ENCODE measurements around the gene KLHL11.

DNA sequence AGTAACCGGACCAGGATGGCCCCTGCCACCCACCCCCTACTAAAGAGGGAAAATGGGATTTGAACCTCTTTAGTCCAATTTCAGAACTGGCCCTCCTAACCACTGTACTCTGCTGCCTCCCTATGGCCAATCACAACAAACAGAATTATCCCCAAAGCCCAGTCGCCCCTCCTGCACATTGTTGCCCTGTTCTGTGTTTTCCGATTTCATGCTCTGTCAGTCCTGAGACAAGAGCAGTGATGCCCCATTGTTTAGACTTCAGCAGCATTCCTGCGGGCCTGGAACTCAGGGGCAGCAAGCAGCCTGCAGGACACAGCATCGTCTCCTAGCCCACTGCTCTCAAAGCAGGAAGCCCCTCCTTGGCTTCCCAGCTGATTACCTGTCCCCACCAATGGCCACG is 20.5 kb upstream of the KLHL11 start:
- TF ChIP-seq, protein P1, sequence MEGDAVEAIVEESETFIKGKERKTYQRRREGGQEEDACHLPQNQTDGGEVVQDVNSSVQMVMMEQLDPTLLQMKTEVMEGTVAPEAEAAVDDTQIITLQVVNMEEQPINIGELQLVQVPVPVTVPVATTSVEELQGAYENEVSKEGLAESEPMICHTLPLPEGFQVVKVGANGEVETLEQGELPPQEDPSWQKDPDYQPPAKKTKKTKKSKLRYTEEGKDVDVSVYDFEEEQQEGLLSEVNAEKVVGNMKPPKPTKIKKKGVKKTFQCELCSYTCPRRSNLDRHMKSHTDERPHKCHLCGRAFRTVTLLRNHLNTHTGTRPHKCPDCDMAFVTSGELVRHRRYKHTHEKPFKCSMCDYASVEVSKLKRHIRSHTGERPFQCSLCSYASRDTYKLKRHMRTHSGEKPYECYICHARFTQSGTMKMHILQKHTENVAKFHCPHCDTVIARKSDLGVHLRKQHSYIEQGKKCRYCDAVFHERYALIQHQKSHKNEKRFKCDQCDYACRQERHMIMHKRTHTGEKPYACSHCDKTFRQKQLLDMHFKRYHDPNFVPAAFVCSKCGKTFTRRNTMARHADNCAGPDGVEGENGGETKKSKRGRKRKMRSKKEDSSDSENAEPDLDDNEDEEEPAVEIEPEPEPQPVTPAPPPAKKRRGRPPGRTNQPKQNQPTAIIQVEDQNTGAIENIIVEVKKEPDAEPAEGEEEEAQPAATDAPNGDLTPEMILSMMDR (IDR thresholded peaks at IDR 0.05; ENCODE audit: low read length) = peak; percentile 40; the same call in 1 of the 2 replicates
- no peak for TF ChIP-seq EZH2 (IDR thresholded peaks at IDR 0.05; ENCODE audit: borderline replicate concordance, low read length)

Data from OCI-LY1 (cell line).